H1 (cell line): ENCODE data around the gene CYB561A3. TPM values are rescaled to one million over a fixed set of nuclear protein-coding genes. Genes with fewer than 3 reads are reported as not detected.

Source experiments
- CTCF ChIA-PET: fragments of 300-600 bp; sonication (Branson Sonifier 250); formaldehyde crosslinking; loops from one replicate; lab custom pipeline; 2021; ENCODE audit not compliant: partially characterized antibody; lab: Charles Lee
- POLR2A ChIA-PET: fragments of 300-600 bp; sonication (Branson Sonifier 250); formaldehyde crosslinking; loops from one replicate; lab custom pipeline; 2021; ENCODE audit warnings: inconsistent platforms; ENCODE audit not compliant: partially characterized antibody; lab: Charles Lee
- DNase-seq, 2 experiments: peaks; one replicate each; pipeline versions ENCODE4 v3.0.0 to v3.0.0-alpha.2; 2010 to 2022; ENCODE audit warnings: low spot score in 2 of 2, low read depth in 1 of 2, mixed read lengths in 1 of 2
- FAIRE-seq: peaks from 2 replicates; lab custom pipeline; 2011; peaks lifted over from hg19 to GRCh38; lab: Jason Lieb, UNC
- H2AFZ ChIP-seq: 2 replicates; pipeline ENCODE4 v1.8.1; 2012; ENCODE audit warnings: low read length, inconsistent platforms
- H2AK5ac ChIP-seq: 2 replicates; pipeline ENCODE4 v1.6.1; 2013; ENCODE audit warnings: low read depth, low read length
- H2BK120ac ChIP-seq: replicated peaks from 2 replicates; pipeline ENCODE3; 2013; ENCODE audit warnings: low read depth, low read length, inconsistent platforms
- H2BK12ac ChIP-seq: 2 replicates; pipeline ENCODE4 v1.6.1; 2013; ENCODE audit warnings: low read depth, low read length
- H2BK15ac ChIP-seq: 2 replicates; pipeline ENCODE4 v1.6.1; 2013; ENCODE audit warnings: low read length
- H2BK20ac ChIP-seq: 2 replicates; pipeline ENCODE4 v1.6.1; 2013; ENCODE audit warnings: low read length
- H2BK5ac ChIP-seq: 2 replicates; pipeline ENCODE4 v1.6.1; 2013; ENCODE audit warnings: low read depth, low read length
- H3K14ac ChIP-seq: 2 replicates; pipeline ENCODE4 v1.6.1; 2013; ENCODE audit warnings: inconsistent platforms; ENCODE audit not compliant: insufficient read length
- H3K18ac ChIP-seq: 2 replicates; pipeline ENCODE4 v1.6.1; 2013; ENCODE audit warnings: low read length; ENCODE audit errors: extremely low read depth
- H3K23ac ChIP-seq: 2 replicates; pipeline ENCODE4 v1.6.1; 2013; ENCODE audit warnings: inconsistent platforms; ENCODE audit not compliant: insufficient read length
- H3K23me2 ChIP-seq: 2 replicates; pipeline ENCODE4 v1.6.1; 2013; ENCODE audit warnings: low read depth, low read length
- H3K27ac ChIP-seq: 2 replicates; pipeline ENCODE4 v1.6.1; 2011; ENCODE audit warnings: low read depth, low read length, inconsistent platforms
- H3K27me3 ChIP-seq, 4 experiments: replicated peaks in 1 of 4; 1 replicate in 1 of 4; 2 replicates in 3 of 4; pipeline versions ENCODE4 v1.6.1 to v1.8.1; 2011 to 2013; ENCODE audit warnings: low read length in 3 of 4, mild to moderate bottlenecking in 3 of 4, inconsistent platforms in 2 of 4, mixed read lengths in 2 of 4, moderate library complexity in 1 of 4; ENCODE audit not compliant: control insufficient read depth in 3 of 4, insufficient read depth in 3 of 4; ENCODE audit errors: extremely low read depth in 1 of 4
- H3K36me3 ChIP-seq, 4 experiments: 2 replicates each; pipeline versions ENCODE4 v1.6.1 to v1.8.1; 2011 to 2013; ENCODE audit warnings: mild to moderate bottlenecking in 4 of 4, low read length in 3 of 4, moderate library complexity in 2 of 4, control low read depth in 1 of 4, inconsistent platforms in 1 of 4; ENCODE audit not compliant: insufficient read depth in 4 of 4, control insufficient read depth in 2 of 4
- H3K4ac ChIP-seq: replicated peaks from 2 replicates; pipeline ENCODE3; 2013; ENCODE audit warnings: low read length, low read depth, mixed read lengths, inconsistent platforms; ENCODE audit not compliant: insufficient read length
- H3K4me1 ChIP-seq, 4 experiments: replicated peaks in 1 of 4; 1 replicate in 1 of 4; 2 replicates in 3 of 4; pipeline versions ENCODE4 v1.6.1 to v1.8.1; 2011 to 2013; ENCODE audit warnings: low read length in 3 of 4, inconsistent platforms in 2 of 4, mixed read lengths in 1 of 4; ENCODE audit not compliant: insufficient read depth in 4 of 4, control insufficient read depth in 3 of 4
- H3K4me2 ChIP-seq, 2 experiments: 2 replicates each; pipeline versions ENCODE4 v1.6.1 to v1.8.1; 2011 to 2013; ENCODE audit warnings: low read depth in 2 of 2, low read length in 2 of 2, control low read depth in 1 of 2, inconsistent platforms in 1 of 2, mild to moderate bottlenecking in 1 of 2; ENCODE audit not compliant: insufficient read depth in 1 of 2
- H3K4me3 ChIP-seq, 4 experiments: fragments of 200-600, 300-600 bp in 1 of 4; sonication (generic), shearing (Covaris generic), sonication (Bioruptor Twin) in 1 of 4; 2 replicates each; pipeline versions ENCODE4 v1.5.1 to v1.8.1; 2011 to 2016; ENCODE audit warnings: low read length in 4 of 4, low read depth in 3 of 4, control low read depth in 2 of 4, inconsistent platforms in 2 of 4, mild to moderate bottlenecking in 2 of 4, mixed read lengths in 1 of 4, moderate library complexity in 1 of 4; ENCODE audit not compliant: insufficient read depth in 2 of 4; ENCODE audit errors: extremely low read depth in 1 of 4
- H3K56ac ChIP-seq: replicated peaks from 2 replicates; pipeline ENCODE3; 2013; ENCODE audit warnings: low read depth, mild to moderate bottlenecking, mixed read lengths, low read length, inconsistent platforms; ENCODE audit not compliant: insufficient read length
- H3K79me1 ChIP-seq: 2 replicates; pipeline ENCODE4 v1.6.1; 2013; ENCODE audit warnings: low read depth, low read length, control low read depth
- H3K79me2 ChIP-seq, 2 experiments: 2 replicates each; pipeline versions ENCODE4 v1.6.1 to v1.8.1; 2012 to 2013; ENCODE audit warnings: low read length in 2 of 2, mild to moderate bottlenecking in 2 of 2, inconsistent platforms in 1 of 2; ENCODE audit not compliant: insufficient read depth in 2 of 2, control insufficient read depth in 1 of 2
- H3K9ac ChIP-seq, 4 experiments: replicated peaks in 1 of 4; 1 replicate in 1 of 4; 2 replicates in 3 of 4; pipeline versions ENCODE4 v1.6.1 to v1.8.1; 2011 to 2013; ENCODE audit warnings: low read depth in 3 of 4, low read length in 3 of 4, control low read depth in 2 of 4, mild to moderate bottlenecking in 2 of 4, moderate library complexity in 2 of 4, inconsistent platforms in 1 of 4; ENCODE audit errors: extremely low read depth in 1 of 4
- H3K9me3 ChIP-seq, 2 experiments: 2 replicates each; pipeline versions ENCODE4 v1.6.1 to v1.8.1; 2012 to 2013; ENCODE audit warnings: mild to moderate bottlenecking in 2 of 2, moderate library complexity in 2 of 2, control low read depth in 1 of 2, inconsistent platforms in 1 of 2, low read depth in 1 of 2, low read length in 1 of 2, mixed read lengths in 1 of 2; ENCODE audit not compliant: insufficient read depth in 2 of 2
- H4K20me1 ChIP-seq, 2 experiments: replicated peaks in 1 of 2; 2 replicates each; pipeline versions ENCODE3 to v1.8.1; 2011 to 2013; ENCODE audit warnings: inconsistent platforms in 2 of 2, low read length in 2 of 2, mild to moderate bottlenecking in 1 of 2; ENCODE audit not compliant: insufficient read depth in 2 of 2, control insufficient read depth in 1 of 2
- H4K5ac ChIP-seq: 2 replicates; pipeline ENCODE4 v1.6.1; 2013; ENCODE audit warnings: low read length, low read depth, mixed read lengths, inconsistent platforms; ENCODE audit not compliant: insufficient read length
- H4K8ac ChIP-seq: 2 replicates; pipeline ENCODE4 v1.8.0; 2013; ENCODE audit warnings: mild to moderate bottlenecking, moderate library complexity, low read length, inconsistent platforms; ENCODE audit not compliant: insufficient read depth; ENCODE audit errors: extremely low read depth
- H4K91ac ChIP-seq: replicated peaks from 2 replicates; pipeline ENCODE3; 2013; ENCODE audit warnings: low read length, mixed read lengths, inconsistent platforms; ENCODE audit not compliant: insufficient read length
- ASH2L ChIP-seq: fragments of 200-600, 300-600 bp; sonication (generic); IDR thresholded peaks from one replicate; pipeline ENCODE4 v1.7.1; 2017; ENCODE audit warnings: low read length
- EZH2 ChIP-seq: fragments of 200-600 bp; sonication (generic); IDR thresholded peaks from 2 replicates; pipeline ENCODE4 v1.7.1; 2012; ENCODE audit warnings: low read depth, mild to moderate bottlenecking, moderate library complexity, low read length, inconsistent platforms; ENCODE audit not compliant: severe bottlenecking
- MAFK ChIP-seq: IDR thresholded peaks from 2 replicates; pipeline ENCODE4 v1.6.1; 2012; ENCODE audit warnings: low read depth, mild to moderate bottlenecking, improper control_type of control experiment, low read length
- NANOG ChIP-seq: IDR thresholded peaks from 2 replicates; pipeline ENCODE4 v1.6.1; 2011; ENCODE audit warnings: low read length, low read depth, mild to moderate bottlenecking, inconsistent platforms; ENCODE audit not compliant: insufficient read depth, poor library complexity, severe bottlenecking
- SIN3A ChIP-seq, 2 experiments: IDR thresholded peaks in 1 of 2; conservative IDR thresholded peaks in 1 of 2; 2 replicates each; pipeline ENCODE4 v1.6.1; 2011 to 2012; ENCODE audit warnings: low read length in 2 of 2, improper control_type of control experiment in 1 of 2, low read depth in 1 of 2, mild to moderate bottlenecking in 1 of 2
- SP4 ChIP-seq: IDR thresholded peaks from 2 replicates; pipeline ENCODE4 v1.6.1; 2012; ENCODE audit warnings: low read length, inconsistent platforms
- SRF ChIP-seq: IDR thresholded peaks from 2 replicates; pipeline ENCODE4 v1.6.1; 2011; ENCODE audit warnings: mild to moderate bottlenecking, low read depth, low read length, moderate library complexity
- TAF1 ChIP-seq: IDR thresholded peaks from 2 replicates; pipeline ENCODE4 v1.6.1; 2011; ENCODE audit warnings: mild to moderate bottlenecking, low read depth, low read length
- TEAD4 ChIP-seq: IDR thresholded peaks from 2 replicates; pipeline ENCODE4 v1.6.1; 2012; ENCODE audit warnings: low read depth, low read length, inconsistent platforms, mixed read lengths
- YY1 ChIP-seq: IDR thresholded peaks from 2 replicates; pipeline ENCODE4 v1.6.1; 2011; ENCODE audit warnings: low read depth, mild to moderate bottlenecking, low read length
- WGBS, 2 experiments: shearing (Covaris generic) in 1 of 2; methylation state at CpG; one replicate each; pipeline versions ENCODE4 v1.1.6 to v1.1.7; 2013 to 2015; ENCODE audit warnings: low lambda C conversion rate in 2 of 2, mixed read lengths in 2 of 2, inconsistent platforms in 1 of 2, low coverage in 1 of 2, missing lambda C conversion rate in 1 of 2; ENCODE audit not compliant: insufficient replicate concordance in 2 of 2, insufficient coverage in 1 of 2, insufficient read length in 1 of 2; ENCODE audit errors: extremely low coverage in 1 of 2, missing lambda C conversion rate in 1 of 2; 5-methylcytosine and 5-hydroxymethylcytosine counted together
- polyA plus RNA-seq, 7 experiments: library from polyadenylated mRNA; depleted of rRNA in 3 of 7; stranded (reverse) in 5 of 7; unstranded in 2 of 7; fragments of >200 nt in 5 of 7; fragments of 200-250 nt in 2 of 7; gene quantifications; 1 replicate in 5 of 7; 2 replicates in 1 of 7; 4 replicates in 1 of 7; pipeline versions ENCODE4 v1.2.1 to v1.2.3, GENCODE V29; 2011 to 2013; ENCODE audit warnings: missing spikeins in 2 of 7, mixed read lengths in 2 of 7
- total RNA-seq: library from RNA; stranded (reverse); fragmentation: NEBNext Ultra II Directional; extraction: Animal tissue kit (Norgen Biotek cat#: 25700); gene quantifications from 2 replicates; pipeline ENCODE4 v1.2.1, GENCODE V29; 2021

The CYB561A3 gene
- total and polyA plus RNA-seq, 2 of the 8 experiments (the other 6 are each of a cell fraction or from before 2014, with no cell fraction given) = 29.6 to 41.2 TPM

DNA sequence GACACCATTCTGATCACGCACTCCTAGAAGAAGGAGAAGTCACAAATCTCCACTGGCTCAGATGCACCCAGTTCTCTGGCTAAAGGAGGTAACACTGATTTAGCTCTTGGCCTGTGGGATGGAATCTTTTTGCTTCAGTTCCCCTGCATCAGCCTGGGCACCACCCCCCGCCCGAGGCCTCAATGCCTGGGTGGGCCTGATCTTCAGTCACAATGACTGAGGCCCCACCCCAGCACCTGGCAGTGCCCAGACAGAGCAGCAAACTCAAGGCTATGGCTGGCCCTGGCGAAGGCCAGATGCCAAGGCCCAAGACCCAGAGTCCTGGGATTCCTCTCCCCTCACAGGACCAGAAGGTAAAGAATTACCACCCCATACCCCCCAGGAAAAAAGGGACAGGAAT, 5.0 kb downstream of the CYB561A3 start:
- 91% methylated on average over 4 of the region's 4 CpGs; no CpG with 5 or more reads in 1 of the 2 experiments for WGBS, 2 experiments
- CTCF ChIA-PET = interaction anchor here (1.1 to 22.8 kb wide), 5 partner anchors 9 to 457 kb away, joined by 3 to 255 read pairs (median 10); partner anchors contain the start of genes DDB1 and TKFC
- H3K14ac ChIP-seq = no peak overlapping the region
- H3K23ac ChIP-seq = no peak overlapping the region
- H3K36me3 ChIP-seq = peaks cover 0 to 4% (median 0%) of the 10 kb centered on the region in 4 experiments; a peak in 3 of 8 replicates
- H4K5ac ChIP-seq = no peak overlapping the region
- no peak overlapping the region for H2AK5ac ChIP-seq
- no peak overlapping the region for H3K27ac ChIP-seq
- peaks cover 6% of the 10 kb centered on the region; the same call in 1 of the 2 replicates for H3K23me2 ChIP-seq
- peaks cover 0 to 3% of the 10 kb centered on the region in 2 experiments for H4K20me1 ChIP-seq
- no peak overlapping the region for H3K56ac ChIP-seq
- no peak overlapping the region for H4K8ac ChIP-seq
- no peak overlapping the region for H4K91ac ChIP-seq
- no peak overlapping the region for H2BK20ac ChIP-seq
- H3K27me3 ChIP-seq = no peaks in the 10 kb centered on the region
- H3K79me1 ChIP-seq = peaks cover 2% of the 10 kb centered on the region
- no peak overlapping the region for H2BK15ac ChIP-seq
- no peak overlapping the region for H3K4me2 ChIP-seq
- H2BK12ac ChIP-seq = no peak overlapping the region
- H3K18ac ChIP-seq = no peak overlapping the region
- FAIRE-seq (no peak), DNase-seq (no peak)
- H2AFZ ChIP-seq = no peak overlapping the region
- POLR2A ChIA-PET = interaction anchor here (1.4 to 39.7 kb wide), 4 partner anchors 4 to 39 kb away, joined by 3 to 1106 read pairs (median 607); partner anchors contain the start of genes CYB561A3, DDB1, TKFC and TMEM138
- no peaks in the 10 kb centered on the region for H3K4me1 ChIP-seq
- no peak overlapping the region for H3K4ac ChIP-seq
- TF ChIP-seq MAFK (no peak), NANOG (no peak), YY1 (no peak), SP4 (no peak), ASH2L (no peak), TEAD4 (no peak), SIN3A (conservative IDR thresholded peaks at IDR 0.05 in 1 of 2, IDR thresholded peaks at IDR 0.05 in 1 of 2; ENCODE audit: low read depth in 1 of 2, low read length in 2 of 2) (no peak), TAF1 (no peak), SRF (no peak), EZH2 (no peak)
- TF ChIP-seq, all 59 proteins: peak for 0
- no peak overlapping the region for H3K4me3 ChIP-seq
- no peak overlapping the region for H2BK120ac ChIP-seq
- peaks cover 0 to 8% of the 10 kb centered on the region in 2 experiments; a peak in 1 of 4 replicates for H3K79me2 ChIP-seq
- no peak overlapping the region for H3K9ac ChIP-seq
- H3K9me3 ChIP-seq = no peaks in the 10 kb centered on the region
- no peak overlapping the region for H2BK5ac ChIP-seq
